ENCODE results near the gene KAT5. TPM values are rescaled to one million over a fixed set of nuclear protein-coding genes. Genes with fewer than 3 reads are reported as not detected.
"Not testable (repeated sequence)": the region's sequence is repeated elsewhere in the genome, so short reads cannot be mapped to it uniquely, and the experiment has no call there.

KAT5 gene
- total RNA-seq, 1 donor from 2014 or later, result 72.2 TPM

DNA sequence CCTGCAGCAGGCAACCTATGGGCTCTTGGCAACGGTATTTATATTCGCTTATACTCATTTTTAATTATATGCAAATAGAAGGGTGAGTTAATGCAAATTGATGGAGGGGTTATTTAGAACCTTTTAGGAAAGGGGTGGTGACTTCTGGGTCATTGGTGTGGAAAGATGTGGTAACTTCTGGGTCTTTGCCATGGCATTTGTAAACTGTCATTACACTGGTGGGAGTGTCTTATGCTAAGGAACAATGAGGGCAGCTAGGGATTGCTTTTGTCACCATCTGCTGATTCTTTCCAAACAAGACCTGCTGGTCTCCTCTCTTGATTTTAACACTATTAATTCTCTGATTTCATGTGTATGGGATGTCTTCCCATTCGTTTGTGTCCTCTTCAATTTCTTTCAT is 11.7 kb upstream of the KAT5 start:
- TF ChIP-seq, protein P1, sequence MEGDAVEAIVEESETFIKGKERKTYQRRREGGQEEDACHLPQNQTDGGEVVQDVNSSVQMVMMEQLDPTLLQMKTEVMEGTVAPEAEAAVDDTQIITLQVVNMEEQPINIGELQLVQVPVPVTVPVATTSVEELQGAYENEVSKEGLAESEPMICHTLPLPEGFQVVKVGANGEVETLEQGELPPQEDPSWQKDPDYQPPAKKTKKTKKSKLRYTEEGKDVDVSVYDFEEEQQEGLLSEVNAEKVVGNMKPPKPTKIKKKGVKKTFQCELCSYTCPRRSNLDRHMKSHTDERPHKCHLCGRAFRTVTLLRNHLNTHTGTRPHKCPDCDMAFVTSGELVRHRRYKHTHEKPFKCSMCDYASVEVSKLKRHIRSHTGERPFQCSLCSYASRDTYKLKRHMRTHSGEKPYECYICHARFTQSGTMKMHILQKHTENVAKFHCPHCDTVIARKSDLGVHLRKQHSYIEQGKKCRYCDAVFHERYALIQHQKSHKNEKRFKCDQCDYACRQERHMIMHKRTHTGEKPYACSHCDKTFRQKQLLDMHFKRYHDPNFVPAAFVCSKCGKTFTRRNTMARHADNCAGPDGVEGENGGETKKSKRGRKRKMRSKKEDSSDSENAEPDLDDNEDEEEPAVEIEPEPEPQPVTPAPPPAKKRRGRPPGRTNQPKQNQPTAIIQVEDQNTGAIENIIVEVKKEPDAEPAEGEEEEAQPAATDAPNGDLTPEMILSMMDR (conservative IDR thresholded peaks at IDR 0.05; ENCODE audit: low read depth, low read length), result no peak
- no peak for DNase-seq (ENCODE audit: low read depth)
- no peak overlapping the region for H3K4me3 ChIP-seq (ENCODE audit: low read depth, low read length)

DNA sequence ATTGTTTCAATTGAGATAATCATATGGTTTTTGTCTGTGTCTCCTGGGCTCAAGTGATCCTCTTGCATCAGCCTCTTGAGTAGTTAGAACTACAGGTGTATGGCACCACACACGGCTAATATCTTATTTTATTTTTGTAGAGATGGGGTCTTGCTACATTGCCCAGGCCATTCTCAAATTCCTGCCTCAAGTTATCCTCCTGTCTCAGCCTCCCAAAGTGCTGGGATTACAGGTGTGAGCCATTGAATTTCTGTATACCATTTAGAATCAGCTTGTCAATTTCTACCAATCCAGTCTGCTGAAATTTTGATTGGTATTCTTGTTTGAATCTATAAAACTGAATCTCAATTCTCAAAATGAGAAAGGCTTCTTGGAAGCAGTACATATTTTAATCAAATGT is 10.4 kb upstream of the KAT5 start:
- no peak overlapping the region for H3K4me3 ChIP-seq (ENCODE audit: low read depth, low read length)
- no peak for DNase-seq (ENCODE audit: low read depth)
- TF ChIP-seq, protein P1 (conservative IDR thresholded peaks at IDR 0.05; ENCODE audit: low read depth, low read length), result no peak

DNA sequence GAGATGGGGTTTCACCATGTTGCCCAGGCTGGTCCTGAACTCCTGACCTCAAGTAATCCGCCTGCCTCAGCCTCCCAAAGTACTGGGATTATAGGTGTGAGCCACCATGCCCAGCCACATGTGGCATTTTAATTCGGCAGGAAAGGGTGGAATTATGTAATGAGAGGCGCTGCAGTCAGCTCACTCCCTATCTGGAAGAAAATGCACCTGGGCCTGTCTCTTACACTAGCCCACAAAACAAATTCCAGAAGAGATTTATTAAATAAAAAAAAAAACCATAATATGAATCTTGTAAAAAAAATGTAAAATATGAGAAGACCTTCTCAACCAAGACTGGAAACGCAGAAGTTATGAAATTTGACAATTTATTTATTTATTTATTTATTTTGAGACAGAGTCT is 8.2 kb upstream of the KAT5 start:
- TF ChIP-seq, protein P1 (conservative IDR thresholded peaks at IDR 0.05; ENCODE audit: low read depth, low read length), result no peak
- no peak for DNase-seq (ENCODE audit: low read depth)
- H3K4me3 ChIP-seq (ENCODE audit: low read depth, low read length), result no peak overlapping the region

DNA sequence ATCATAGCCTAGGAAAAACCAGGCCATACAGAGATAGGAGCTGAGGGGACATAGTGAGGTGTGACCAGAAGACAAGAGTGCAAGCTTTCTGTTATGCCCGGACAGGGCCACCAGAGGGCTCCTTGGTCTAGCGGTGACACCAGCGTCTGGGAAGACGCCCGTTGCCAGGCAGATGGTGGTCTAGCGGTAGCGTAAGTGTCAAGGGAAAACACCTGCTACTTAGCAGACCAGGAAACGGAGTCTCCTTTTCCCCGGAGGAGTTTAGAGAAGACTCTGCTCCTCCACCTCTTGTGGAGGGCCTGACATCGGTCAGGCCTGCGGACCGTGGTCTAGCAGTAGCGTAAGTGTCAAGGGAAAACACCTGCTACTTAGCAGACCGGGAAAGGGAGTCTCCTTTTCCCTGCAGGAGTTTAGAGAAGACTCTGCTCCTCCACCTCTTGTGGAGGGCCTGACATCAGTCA is 5.7 kb upstream of the KAT5 start:
- not testable (repeated sequence) for DNase-seq (ENCODE audit: low read depth)
- TF ChIP-seq, protein P1 (conservative IDR thresholded peaks at IDR 0.05; ENCODE audit: low read depth, low read length), result peak; percentile 54
- H3K4me3 ChIP-seq (ENCODE audit: low read depth, low read length), result peak overlapping the region; percentile 39

- H3K4me3 ChIP-seq (ENCODE audit: low read depth, low read length); DNase-seq (ENCODE audit: low read depth): not testable (repeated sequence)
These were observed 5.0 kb upstream of the KAT5 start for GRCh38 chr11:65707002-65707401.

DNA sequence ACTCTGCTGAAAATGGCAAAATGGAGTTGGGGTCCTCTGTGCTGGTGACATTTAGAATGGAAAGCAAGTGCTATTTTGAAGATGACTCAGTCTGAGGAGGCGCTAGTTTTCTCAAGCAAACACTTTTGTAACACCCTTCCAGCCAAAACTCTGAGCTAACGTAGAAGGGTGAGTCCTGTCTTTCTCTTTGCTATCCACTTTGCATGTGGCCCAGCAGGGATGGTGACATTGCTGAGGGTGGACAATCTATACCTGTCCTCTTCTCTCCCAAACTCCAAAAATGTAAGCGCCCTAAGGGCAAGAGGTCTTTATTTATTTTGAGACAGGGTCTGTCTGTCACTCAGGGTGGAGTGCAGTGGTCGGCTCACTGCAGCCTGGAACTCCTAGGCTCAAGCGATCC is 3.6 kb upstream of the KAT5 start:
- no peak for DNase-seq (ENCODE audit: low read depth)
- no peak overlapping the region for H3K4me3 ChIP-seq (ENCODE audit: low read depth, low read length)
- TF ChIP-seq, protein P1 (conservative IDR thresholded peaks at IDR 0.05; ENCODE audit: low read depth, low read length), result no peak

GRCh38 chr11:65709661-65710060 is 2.4 kb upstream of the KAT5 start:
- no peak for DNase-seq (ENCODE audit: low read depth)
- TF ChIP-seq, protein P1 (conservative IDR thresholded peaks at IDR 0.05; ENCODE audit: low read depth, low read length), result no peak
- H3K4me3 ChIP-seq (ENCODE audit: low read depth, low read length), result no peak overlapping the region

Data from epithelial cell of proximal tubule (primary cell).